ENCODE data around the gene CFAP46. TPM values are rescaled to one million over a fixed set of nuclear protein-coding genes. Genes with fewer than 3 reads are reported as not detected.

Gene CFAP46
- total and polyA plus RNA-seq, 10 of the 15 experiments (the other 5 are each of a cell fraction or from before 2014, with no cell fraction given) = 0.01 to 0.18 (median 0.03) TPM; not detected in 7

DNA sequence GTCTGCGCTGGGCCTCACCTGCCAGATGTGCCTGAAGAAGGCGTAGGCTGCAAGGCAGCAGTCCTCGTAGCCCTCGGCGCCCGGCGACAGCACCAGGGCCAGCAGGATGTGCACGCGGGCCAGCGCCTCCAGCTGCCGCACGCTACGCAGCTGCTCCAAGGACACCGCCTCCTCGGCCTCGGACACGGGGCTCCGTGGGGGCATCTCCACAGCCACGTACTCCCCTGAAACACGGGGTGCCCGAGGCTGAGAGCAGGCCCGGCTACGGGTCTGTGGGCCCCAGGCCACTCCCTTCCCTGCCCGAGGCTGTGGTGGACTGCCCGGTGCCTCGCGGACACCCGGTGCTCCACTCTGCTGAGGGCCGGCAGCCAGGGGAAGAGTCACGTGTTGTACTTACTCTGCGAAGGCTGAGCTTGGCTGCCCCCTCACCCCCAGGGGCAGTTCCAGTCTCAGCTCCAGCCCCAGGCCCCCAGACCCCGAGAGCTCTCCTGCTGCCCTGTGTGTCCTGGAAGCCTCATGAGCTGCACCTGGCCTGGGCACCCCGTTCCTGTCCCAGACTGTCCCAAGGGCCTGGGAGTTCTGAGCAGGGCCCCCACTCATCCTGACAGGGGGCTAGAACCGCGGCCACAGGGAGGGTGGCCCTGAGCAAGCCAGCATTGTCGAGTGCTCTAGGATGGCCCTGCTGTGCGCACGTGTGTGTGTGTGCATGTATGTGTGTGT, 62.8 kb downstream of the CFAP46 start:
- H3K4me1 ChIP-seq (ENCODE audit: control insufficient read depth, insufficient read depth, low read length) = no peaks in the 10 kb centered on the region
- ChIA-PET CTCF (no interaction called here), POLR2A (no interaction called here), RAD21 (ENCODE audit: unreplicated experiment) (no interaction called here), SMC1A (ENCODE audit: uncharacterized antibody, unreplicated experiment) (no interaction called here)
- H4K20me1 ChIP-seq (ENCODE audit: control insufficient read depth, insufficient read depth) = no peaks in the 10 kb centered on the region
- H3K4me3 ChIP-seq = no peak overlapping the region
- no peak overlapping the region for H3K9ac ChIP-seq (ENCODE audit: control insufficient read depth, insufficient read depth, low read length)
- WGBS (ENCODE audit: insufficient coverage, insufficient replicate concordance, low lambda C conversion rate, missing lambda C conversion rate) = 44% methylated on average over 38 of the region's 38 CpGs
- in situ Hi-C loops (cut with MboI) = no loop called here
- intact Hi-C loops (cut with micrococcal nuclease; ENCODE audit: unreplicated experiment) = no loop called here
- FAIRE-seq = no peak
- no peak overlapping the region for H2AFZ ChIP-seq (ENCODE audit: control insufficient read depth, low read depth, low read length)
- DNase-seq (ENCODE audit: low read depth, low spot score) = no peak
- ATAC-seq = no peak
- H3K36me3 ChIP-seq (ENCODE audit: control insufficient read depth in 2 of 2, insufficient read depth in 2 of 2, low read length in 1 of 2) = no peaks in the 10 kb centered on the region
- no peaks in the 10 kb centered on the region for H3K79me2 ChIP-seq (ENCODE audit: control insufficient read depth, insufficient read depth, low read length)
- no peaks in the 10 kb centered on the region for H3K27me3 ChIP-seq (replicated peaks in 1 of 2; ENCODE audit: control insufficient read depth in 2 of 2, insufficient read depth in 2 of 2, low read length in 1 of 2)
- no peak overlapping the region for H3K4me2 ChIP-seq (ENCODE audit: control insufficient read depth, insufficient read depth)
- H3K27ac ChIP-seq (ENCODE audit: control insufficient read depth, insufficient read depth) = no peak overlapping the region
- TF ChIP-seq SP1 (IDR thresholded peaks at IDR 0.05; ENCODE audit: low read depth, low read length) = no peak
- TF ChIP-seq, protein P1, sequence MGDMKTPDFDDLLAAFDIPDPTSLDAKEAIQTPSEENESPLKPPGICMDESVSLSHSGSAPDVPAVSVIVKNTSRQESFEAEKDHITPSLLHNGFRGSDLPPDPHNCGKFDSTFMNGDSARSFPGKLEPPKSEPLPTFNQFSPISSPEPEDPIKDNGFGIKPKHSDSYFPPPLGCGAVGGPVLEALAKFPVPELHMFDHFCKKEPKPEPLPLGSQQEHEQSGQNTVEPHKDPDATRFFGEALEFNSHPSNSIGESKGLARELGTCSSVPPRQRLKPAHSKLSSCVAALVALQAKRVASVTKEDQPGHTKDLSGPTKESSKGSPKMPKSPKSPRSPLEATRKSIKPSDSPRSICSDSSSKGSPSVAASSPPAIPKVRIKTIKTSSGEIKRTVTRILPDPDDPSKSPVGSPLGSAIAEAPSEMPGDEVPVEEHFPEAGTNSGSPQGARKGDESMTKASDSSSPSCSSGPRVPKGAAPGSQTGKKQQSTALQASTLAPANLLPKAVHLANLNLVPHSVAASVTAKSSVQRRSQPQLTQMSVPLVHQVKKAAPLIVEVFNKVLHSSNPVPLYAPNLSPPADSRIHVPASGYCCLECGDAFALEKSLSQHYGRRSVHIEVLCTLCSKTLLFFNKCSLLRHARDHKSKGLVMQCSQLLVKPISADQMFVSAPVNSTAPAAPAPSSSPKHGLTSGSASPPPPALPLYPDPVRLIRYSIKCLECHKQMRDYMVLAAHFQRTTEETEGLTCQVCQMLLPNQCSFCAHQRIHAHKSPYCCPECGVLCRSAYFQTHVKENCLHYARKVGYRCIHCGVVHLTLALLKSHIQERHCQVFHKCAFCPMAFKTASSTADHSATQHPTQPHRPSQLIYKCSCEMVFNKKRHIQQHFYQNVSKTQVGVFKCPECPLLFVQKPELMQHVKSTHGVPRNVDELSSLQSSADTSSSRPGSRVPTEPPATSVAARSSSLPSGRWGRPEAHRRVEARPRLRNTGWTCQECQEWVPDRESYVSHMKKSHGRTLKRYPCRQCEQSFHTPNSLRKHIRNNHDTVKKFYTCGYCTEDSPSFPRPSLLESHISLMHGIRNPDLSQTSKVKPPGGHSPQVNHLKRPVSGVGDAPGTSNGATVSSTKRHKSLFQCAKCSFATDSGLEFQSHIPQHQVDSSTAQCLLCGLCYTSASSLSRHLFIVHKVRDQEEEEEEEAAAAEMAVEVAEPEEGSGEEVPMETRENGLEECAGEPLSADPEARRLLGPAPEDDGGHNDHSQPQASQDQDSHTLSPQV (IDR thresholded peaks at IDR 0.05) = no peak
- no peak for TF ChIP-seq SMAD1 (IDR thresholded peaks at IDR 0.05; ENCODE audit: low read depth, partially characterized antibody)
- BruUV-seq (replicated peaks) = no TSS peak
- H3K9me3 ChIP-seq (replicated peaks; ENCODE audit: control insufficient read depth, insufficient read depth, low read length) = no peaks in the 10 kb centered on the region; the same call in 2 of the 3 replicates
